ENCODE results near the gene DPEP2NB.

GRCh38 chr16:68061396-68061795 is 45.7 kb upstream of the DPEP2NB start:
- TF ChIP-seq KLF16 (tag by site-specific recombination; IDR thresholded peaks at IDR 0.05): no peak
- no peak for TF ChIP-seq CTCF (tag by site-specific recombination; IDR thresholded peaks at IDR 0.05)
- TF ChIP-seq ZFP41 (tag by site-specific recombination; IDR thresholded peaks at IDR 0.05; ENCODE audit: borderline replicate concordance): no peak
- TF ChIP-seq ZNF701 (tag by site-specific recombination; IDR thresholded peaks at IDR 0.05): no peak
- no peak for TF ChIP-seq ZNF704 (tag by site-specific recombination; IDR thresholded peaks at IDR 0.05)
- TF ChIP-seq ZNF530 (tag by site-specific recombination; IDR thresholded peaks at IDR 0.05; ENCODE audit: low read depth): no peak
- TF ChIP-seq REPIN1 (tag by site-specific recombination; IDR thresholded peaks at IDR 0.05; ENCODE audit: low read depth): no peak
- TF ChIP-seq ATF2 (tag by site-specific recombination; IDR thresholded peaks at IDR 0.05; ENCODE audit: low read depth): no peak
- no peak for TF ChIP-seq PBX3 (CRISPR knock-in tag; IDR thresholded peaks at IDR 0.05)
- no peak for TF ChIP-seq ZNF660 (tag by site-specific recombination; IDR thresholded peaks at IDR 0.05)
- TF ChIP-seq ZNF2 (tag by site-specific recombination; IDR thresholded peaks at IDR 0.05): no peak

Measured in HEK293 (cell line).